Purkinje cell (primary cell): Measurements from ENCODE around the gene CYP4F22. TPM values are rescaled to one million over a fixed set of nuclear protein-coding genes. Genes with fewer than 3 reads are reported as not detected.

Source experiments
- polyA plus RNA-seq: library from polyadenylated mRNA; unstranded; fragments of >200 nt; fragmentation: Nextera tagmentation; gene quantifications from 2 replicates; pipeline ENCODE4 v1.2.1, GENCODE V29; 2014

Gene CYP4F22
- not detected in 2 replicates for polyA plus RNA-seq

GRCh38 chr19:15508035-15508710, at the start of gene CYP4F22:
CYP4F22 (plus strand) TSS chr19:15508525; CDS start chr19:15525337, 16,812 bp downstream.

GRCh38 chr19:15464394-15465385, 43.6 kb upstream of the CYP4F22 start, which contains the start of gene RASAL3:
RASAL3 (minus strand) TSS chr19:15464544; CDS start chr19:15464358, 186 bp downstream.

GRCh38 chr19:15479391-15480345, 28.7 kb upstream of the CYP4F22 start, which contains the start of gene PGLYRP2:
PGLYRP2 (minus strand) TSS chr19:15479501; CDS start chr19:15479371, 130 bp downstream.

Other genes starting within 250 kb of the CYP4F22 start
- 33.8 and 35.1 TPM in 2 replicates for gene BRD4, start 176.0 kb upstream of the CYP4F22 start, polyA plus RNA-seq
- 7.1 and 8.0 TPM in 2 replicates for gene AKAP8, start 128.7 kb upstream of the CYP4F22 start, polyA plus RNA-seq
- gene AKAP8L, start 89.5 kb upstream of the CYP4F22 start, polyA plus RNA-seq, result 4.2 and 14.3 TPM in 2 replicates
- gene WIZ, start 58.6 kb upstream of the CYP4F22 start, polyA plus RNA-seq, result 0.73 and 2.0 TPM in 2 replicates
- gene RASAL3, start 44.0 kb upstream of the CYP4F22 start, polyA plus RNA-seq, result 1.2 TPM in 1 of 2 replicates, not detected in the other
- gene PGLYRP2, start 29.0 kb upstream of the CYP4F22 start, polyA plus RNA-seq, result not detected in 2 replicates
- not detected in 2 replicates for gene CYP4F8, start 106.7 kb downstream of the CYP4F22 start, polyA plus RNA-seq
- 0.15 TPM in 1 of 2 replicates, not detected in the other for gene CYP4F3, start 132.4 kb downstream of the CYP4F22 start, polyA plus RNA-seq
- not detected in 2 replicates for gene CYP4F12, start 164.6 kb downstream of the CYP4F22 start, polyA plus RNA-seq
- not detected in 2 replicates for gene OR10H2, start 219.5 kb downstream of the CYP4F22 start, polyA plus RNA-seq
- not detected in 2 replicates for gene OR10H3, start 229.5 kb downstream of the CYP4F22 start, polyA plus RNA-seq